ENCODE measurements around the gene RC3H1. TPM values are rescaled to one million over a fixed set of nuclear protein-coding genes. Genes with fewer than 3 reads are reported as not detected.
"Not testable (repeated sequence)": the region's sequence is repeated elsewhere in the genome, so short reads cannot be mapped to it uniquely, and the experiment has no call there.

RC3H1 gene
- total RNA-seq, result 32.9 and 33.6 TPM in 2 replicates
- long read RNA-seq, partial matches to known transcripts, result 3 of 15 reads
- long read RNA-seq, other reads (novel, unspliced or antisense), result 12 of 15 reads

GRCh38 chr1:174022080-174022975 is at the start of gene RC3H1:
Gene RC3H1 (minus strand): TSS chr1:174022357. CDS start chr1:173992985, 29,372 bp downstream.
- peak; percentile 91 for DNase-seq (ENCODE audit: extremely low spot score, unreplicated experiment)
- no peak for TF ChIP-seq CTCF (IDR thresholded peaks at IDR 0.05)
- Mint-ChIP-seq H3K27me3 (ENCODE audit: unreplicated experiment) (no peaks in the 10 kb centered on the region), H3K9me3 (ENCODE audit: unreplicated experiment) (no peaks in the 10 kb centered on the region), H3K4me1 (ENCODE audit: unreplicated experiment) (peaks cover 45% of the 10 kb centered on the region), H3K36me3 (ENCODE audit: unreplicated experiment) (peaks cover 3% of the 10 kb centered on the region), H3K4me3 (ENCODE audit: unreplicated experiment) (peak within 1 kb of the TSS; percentile 95), H3K27ac (ENCODE audit: unreplicated experiment) (peak within 1 kb of the TSS; percentile 99)

- no peak for DNase-seq (ENCODE audit: extremely low spot score, unreplicated experiment)
- no peak for TF ChIP-seq CTCF (IDR thresholded peaks at IDR 0.05)
- Mint-ChIP-seq H3K4me1 (ENCODE audit: unreplicated experiment) (no peaks in the 10 kb centered on the region), H3K36me3 (ENCODE audit: unreplicated experiment) (no peaks in the 10 kb centered on the region), H3K4me3 (ENCODE audit: unreplicated experiment) (no peak overlapping the region), H3K27me3 (ENCODE audit: unreplicated experiment) (peaks cover 9% of the 10 kb centered on the region), H3K9me3 (ENCODE audit: unreplicated experiment) (no peaks in the 10 kb centered on the region), H3K27ac (ENCODE audit: unreplicated experiment) (no peak overlapping the region)
These were observed 48.5 kb upstream of the RC3H1 start for GRCh38 chr1:174070614-174071013.

- Mint-ChIP-seq H3K27ac (ENCODE audit: unreplicated experiment) (no peak overlapping the region), H3K27me3 (ENCODE audit: unreplicated experiment) (peaks cover 9% of the 10 kb centered on the region), H3K36me3 (ENCODE audit: unreplicated experiment) (no peaks in the 10 kb centered on the region), H3K9me3 (ENCODE audit: unreplicated experiment) (no peaks in the 10 kb centered on the region), H3K4me1 (ENCODE audit: unreplicated experiment) (no peaks in the 10 kb centered on the region), H3K4me3 (ENCODE audit: unreplicated experiment) (no peak overlapping the region)
- no peak for TF ChIP-seq CTCF (IDR thresholded peaks at IDR 0.05)
- DNase-seq (ENCODE audit: extremely low spot score, unreplicated experiment), result no peak
These were observed 45.8 kb upstream of the RC3H1 start for GRCh38 chr1:174068000-174068399.

- no peak for TF ChIP-seq CTCF (IDR thresholded peaks at IDR 0.05)
- H3K27ac Mint-ChIP-seq (ENCODE audit: unreplicated experiment), result no peak overlapping the region
- no peak overlapping the region for H3K4me3 Mint-ChIP-seq (ENCODE audit: unreplicated experiment)
- DNase-seq (ENCODE audit: extremely low spot score, unreplicated experiment), result no peak
- no peaks in the 10 kb centered on the region for H3K4me1 Mint-ChIP-seq (ENCODE audit: unreplicated experiment)
- no peaks in the 10 kb centered on the region for H3K27me3 Mint-ChIP-seq (ENCODE audit: unreplicated experiment)
- no peaks in the 10 kb centered on the region for H3K36me3 Mint-ChIP-seq (ENCODE audit: unreplicated experiment)
- no peaks in the 10 kb centered on the region for H3K9me3 Mint-ChIP-seq (ENCODE audit: unreplicated experiment)
These were observed 37.9 kb upstream of the RC3H1 start for GRCh38 chr1:174060090-174060489.

- Mint-ChIP-seq H3K9me3 (ENCODE audit: unreplicated experiment) (no peaks in the 10 kb centered on the region), H3K27me3 (ENCODE audit: unreplicated experiment) (no peaks in the 10 kb centered on the region), H3K4me1 (ENCODE audit: unreplicated experiment) (no peaks in the 10 kb centered on the region), H3K27ac (ENCODE audit: unreplicated experiment) (no peak overlapping the region), H3K36me3 (ENCODE audit: unreplicated experiment) (no peaks in the 10 kb centered on the region), H3K4me3 (ENCODE audit: unreplicated experiment) (no peak overlapping the region)
- no peak for TF ChIP-seq CTCF (IDR thresholded peaks at IDR 0.05)
- no peak for DNase-seq (ENCODE audit: extremely low spot score, unreplicated experiment)
These were observed 36.5 kb upstream of the RC3H1 start for GRCh38 chr1:174058624-174059023.

GRCh38 chr1:174056609-174057008 is 34.5 kb upstream of the RC3H1 start:
- H3K4me3 Mint-ChIP-seq (ENCODE audit: unreplicated experiment); H3K27me3 Mint-ChIP-seq (ENCODE audit: unreplicated experiment); H3K36me3 Mint-ChIP-seq (ENCODE audit: unreplicated experiment); DNase-seq (ENCODE audit: extremely low spot score, unreplicated experiment); H3K4me1 Mint-ChIP-seq (ENCODE audit: unreplicated experiment); H3K27ac Mint-ChIP-seq (ENCODE audit: unreplicated experiment); H3K9me3 Mint-ChIP-seq (ENCODE audit: unreplicated experiment): not testable (repeated sequence)

GRCh38 chr1:174055797-174056196 is 33.6 kb upstream of the RC3H1 start:
- not testable (repeated sequence) for H3K27ac Mint-ChIP-seq (ENCODE audit: unreplicated experiment); H3K4me3 Mint-ChIP-seq (ENCODE audit: unreplicated experiment); H3K4me1 Mint-ChIP-seq (ENCODE audit: unreplicated experiment)

More at GRCh38 chr1:174055797-174056196, 33.6 kb upstream of the RC3H1 start:
- DNase-seq (ENCODE audit: extremely low spot score, unreplicated experiment); H3K27me3 Mint-ChIP-seq (ENCODE audit: unreplicated experiment); H3K9me3 Mint-ChIP-seq (ENCODE audit: unreplicated experiment); H3K36me3 Mint-ChIP-seq (ENCODE audit: unreplicated experiment): not testable (repeated sequence)
